Large intestine (tissue), 3 donors: ENCODE measurements around the gene ANKS1A. TPM values are rescaled to one million over a fixed set of nuclear protein-coding genes. Genes with fewer than 3 reads are reported as not detected.
"Not testable (repeated sequence)": the region's sequence is repeated elsewhere in the genome, so short reads cannot be mapped to it uniquely, and the experiment has no call there.

Experiments used
- DNase-seq, 2 donors: peaks; one replicate each; pipeline versions ENCODE4 v3.0.0 to v3.0.0-alpha.2; 2013
- H3K27ac ChIP-seq: one replicate; pipeline ENCODE4 v1.5.1; 2013; ENCODE audit warnings: low read length
- H3K27me3 ChIP-seq: 2 replicates; pipeline ENCODE4 v1.6.1; 2013; ENCODE audit warnings: low read length; ENCODE audit not compliant: control insufficient read depth, insufficient read depth
- H3K36me3 ChIP-seq: 2 replicates; pipeline ENCODE4 v1.6.1; 2013; ENCODE audit warnings: low read length; ENCODE audit not compliant: control insufficient read depth, insufficient read depth
- H3K4me1 ChIP-seq: one replicate; pipeline ENCODE4 v1.6.1; 2013; ENCODE audit warnings: low read length; ENCODE audit not compliant: control insufficient read depth, insufficient read depth
- H3K4me3 ChIP-seq: one replicate; pipeline ENCODE4 v1.5.1; 2013; ENCODE audit warnings: low read length
- H3K9me3 ChIP-seq: one replicate; pipeline ENCODE4 v1.6.1; 2013; ENCODE audit warnings: mild to moderate bottlenecking, low read depth, low read length, moderate library complexity; ENCODE audit not compliant: control insufficient read depth
- WGBS: methylation state at CpG from one replicate; pipeline ENCODE4 v1.1.5; 2013; ENCODE audit warnings: low lambda C conversion rate; ENCODE audit not compliant: insufficient coverage; 5-methylcytosine and 5-hydroxymethylcytosine counted together
- polyA plus RNA-seq: library from polyadenylated mRNA; unstranded; fragments of 120-200 nt; gene quantifications from one replicate; pipeline ENCODE4 v1.2.1, GENCODE V29; 2013

Gene ANKS1A
- polyA plus RNA-seq, 1 donor, result 26.5 TPM

DNA sequence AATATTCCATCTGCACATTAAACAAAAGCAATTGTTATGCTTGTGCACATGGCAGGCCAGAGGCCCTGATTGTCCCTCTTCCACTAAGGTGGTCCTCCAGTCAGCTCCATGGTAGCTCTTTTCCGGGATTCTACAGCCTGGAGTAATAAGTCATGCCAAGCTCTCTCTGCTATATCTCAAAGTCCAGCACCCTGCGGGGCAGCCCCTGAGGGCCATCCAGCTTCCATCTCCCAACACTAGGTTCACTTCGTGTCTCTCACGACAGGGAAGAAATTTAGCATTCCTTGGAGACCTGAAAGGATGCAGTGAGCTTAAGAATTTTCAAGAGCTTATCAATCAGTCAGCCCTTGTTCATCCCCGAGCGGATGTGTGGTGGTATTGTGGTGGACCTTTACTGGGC is 112.3 kb downstream of the ANKS1A start:
- no CpG with 5 or more reads among the region's 6 CpGs for WGBS
- not testable (repeated sequence) for H3K9me3 ChIP-seq, H3K4me1 ChIP-seq, H3K27me3 ChIP-seq, H3K4me3 ChIP-seq, DNase-seq, H3K27ac ChIP-seq
- H3K36me3 ChIP-seq, result peaks cover 14% of the 10 kb centered on the region

DNA sequence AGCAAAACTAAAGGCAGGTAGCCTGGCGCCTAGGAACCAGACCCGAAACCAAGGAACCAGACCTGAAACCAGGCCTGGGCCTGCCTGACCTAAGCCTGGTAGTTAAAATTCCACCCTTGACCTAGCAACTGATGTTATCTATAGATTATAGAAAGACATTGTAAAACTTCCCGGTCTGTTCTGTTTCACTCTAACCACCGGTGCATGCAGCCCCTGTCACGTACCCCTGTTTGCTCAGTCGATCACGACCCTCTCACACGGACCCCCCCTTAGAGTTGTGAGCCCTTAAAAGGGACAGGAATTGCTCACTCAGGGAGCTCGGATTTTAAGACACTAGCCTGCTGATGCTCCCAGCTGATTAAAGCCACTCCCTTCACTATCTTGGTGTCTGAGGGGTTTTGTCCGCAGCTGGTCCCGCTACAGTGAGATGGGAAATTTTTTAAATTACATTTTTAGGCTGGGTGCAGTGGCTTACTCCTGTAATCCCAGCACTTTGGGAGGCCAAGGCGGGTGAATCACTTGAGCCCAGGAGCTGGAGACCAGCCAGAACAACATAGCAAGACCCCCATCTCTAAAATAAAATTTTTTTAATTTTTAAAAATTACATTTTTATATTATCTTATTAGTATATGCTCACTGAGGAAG is 115.0 kb downstream of the ANKS1A start:
- H3K27ac ChIP-seq, H3K27me3 ChIP-seq: not testable (repeated sequence)
- no CpG with 5 or more reads among the region's 12 CpGs for WGBS

DNA sequence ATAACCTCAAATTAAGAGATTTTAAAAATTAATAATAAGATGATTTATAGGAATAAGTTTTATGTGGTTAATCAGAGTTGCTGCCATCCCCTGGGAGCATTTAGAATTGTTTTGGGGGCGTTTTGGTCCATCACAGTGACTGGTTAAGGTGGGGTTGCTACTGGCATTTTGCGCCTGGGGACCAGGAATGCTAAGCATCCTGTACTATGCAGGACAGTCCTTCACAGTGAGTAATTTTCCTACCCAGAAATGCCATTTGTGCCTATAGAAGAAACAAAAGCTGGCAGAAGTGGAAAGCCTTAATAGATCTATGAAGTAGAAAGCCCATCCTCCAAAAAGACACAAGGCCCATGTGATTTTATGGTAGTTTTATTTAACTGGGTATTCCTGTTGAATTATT is 118.0 kb downstream of the ANKS1A start:
- DNase-seq, result no peak
- Histone ChIP-seq H3K9me3 (no peaks in the 10 kb centered on the region), H3K4me1 (no peaks in the 10 kb centered on the region), H3K27ac (no peak overlapping the region), H3K36me3 (peaks cover 6% of the 10 kb centered on the region), H3K4me3 (no peak overlapping the region), H3K27me3 (no peaks in the 10 kb centered on the region)
- no CpG with 5 or more reads among the region's 2 CpGs for WGBS

More for the DNA sequence above, 115.0 kb downstream of the ANKS1A start:
- H3K9me3 ChIP-seq, H3K4me1 ChIP-seq, H3K4me3 ChIP-seq, H3K36me3 ChIP-seq, DNase-seq: not testable (repeated sequence)

DNA sequence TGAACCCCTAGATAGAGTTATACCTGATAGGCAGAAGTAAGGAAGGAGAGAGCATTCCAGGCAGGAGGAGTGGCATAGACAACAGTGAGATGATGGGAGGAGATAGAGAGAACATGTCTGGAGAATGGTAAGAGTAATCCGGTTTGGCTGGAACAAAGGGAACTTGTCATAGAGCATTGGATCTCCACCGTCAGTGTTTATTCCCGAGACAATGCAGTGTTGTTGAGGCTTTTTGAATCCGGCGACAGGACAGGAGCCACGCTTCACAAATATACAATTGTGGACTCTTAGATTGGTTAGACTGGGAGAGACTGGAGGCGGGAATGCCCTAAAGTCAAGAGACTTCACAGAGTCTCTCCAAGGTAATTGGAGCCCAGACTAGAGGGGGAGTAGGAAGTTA is 119.8 kb downstream of the ANKS1A start:
- 100% methylated on average over 3 of the region's 7 CpGs for WGBS
- Histone ChIP-seq H3K27ac (no peak overlapping the region), H3K9me3 (no peaks in the 10 kb centered on the region), H3K4me1 (no peaks in the 10 kb centered on the region), H3K4me3 (no peak overlapping the region), H3K27me3 (no peaks in the 10 kb centered on the region), H3K36me3 (peaks cover 8% of the 10 kb centered on the region)
- no peak for DNase-seq

DNA sequence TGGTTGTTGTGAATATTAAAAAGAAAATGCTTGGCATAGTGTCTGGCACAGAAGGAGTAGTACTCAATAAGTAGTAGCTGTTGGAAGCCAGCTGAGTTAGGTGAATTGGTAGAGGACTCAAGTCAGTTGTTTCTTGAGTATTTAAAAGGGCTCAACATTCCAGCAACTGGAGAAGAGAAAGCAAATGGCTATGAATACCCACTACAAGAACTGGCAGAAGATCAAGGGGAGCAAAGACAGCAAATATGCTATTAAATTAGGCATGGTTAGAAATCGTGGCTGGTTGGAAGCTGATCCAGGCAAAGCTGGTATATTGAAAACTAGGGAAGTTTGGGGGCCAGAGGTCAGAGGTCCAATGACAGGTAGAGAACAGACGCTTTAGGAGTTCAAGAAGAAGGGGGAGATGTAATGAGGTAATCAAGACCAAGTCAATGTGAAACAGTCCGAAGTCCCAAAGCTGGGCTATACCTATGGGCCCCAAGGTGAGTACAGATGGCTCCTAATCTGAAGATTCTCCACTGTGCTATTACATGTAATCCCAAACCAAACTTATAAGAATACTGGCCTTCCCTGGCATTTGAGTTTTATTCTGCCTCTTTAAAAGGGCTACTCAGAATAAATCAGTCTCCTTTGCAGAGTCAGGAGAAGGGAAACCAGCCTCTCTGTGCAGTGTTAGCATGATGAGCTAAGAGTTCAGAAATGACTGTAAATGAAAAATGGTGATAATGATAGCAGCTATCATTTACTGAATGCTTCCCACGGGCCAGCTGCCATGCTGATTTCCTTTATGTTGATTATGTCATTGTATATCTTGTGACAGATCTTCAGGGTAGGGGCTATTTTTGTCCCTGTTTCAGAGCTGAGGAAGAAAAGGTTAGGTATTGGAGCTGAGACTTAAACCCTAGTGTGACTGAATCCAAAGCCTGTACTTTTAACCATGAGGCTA is 122.3 kb downstream of the ANKS1A start:
- H3K4me3 ChIP-seq, result no peak overlapping the region
- 50% methylated on average over 2 of the region's 4 CpGs for WGBS
- no peaks in the 10 kb centered on the region for H3K27me3 ChIP-seq
- peaks cover 8% of the 10 kb centered on the region for H3K36me3 ChIP-seq
- no peak overlapping the region for H3K27ac ChIP-seq
- no peak for DNase-seq
- no peaks in the 10 kb centered on the region for H3K9me3 ChIP-seq
- no peaks in the 10 kb centered on the region for H3K4me1 ChIP-seq

DNA sequence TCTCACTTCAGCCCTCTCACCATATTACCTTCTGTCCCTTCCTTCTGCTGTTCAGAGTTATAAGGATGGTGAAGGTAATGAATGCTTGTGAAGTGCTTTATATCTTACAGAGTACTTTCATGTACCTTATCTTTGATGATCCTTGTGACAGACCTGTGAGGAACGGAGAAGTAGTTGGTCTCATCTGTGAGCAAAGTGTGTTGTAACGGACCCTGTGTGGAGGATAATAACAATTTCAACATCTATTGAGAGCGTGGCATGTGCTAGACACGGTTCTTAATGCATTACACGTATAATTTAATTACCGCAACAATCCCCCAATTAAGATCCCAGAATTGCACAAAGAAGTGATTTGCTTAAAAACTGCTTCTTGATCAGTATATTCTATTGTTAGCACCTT is 124.6 kb downstream of the ANKS1A start:
- Histone ChIP-seq H3K4me3 (no peak overlapping the region), H3K27me3 (no peaks in the 10 kb centered on the region), H3K9me3 (no peaks in the 10 kb centered on the region), H3K36me3 (peaks cover 19% of the 10 kb centered on the region), H3K4me1 (peaks cover 8% of the 10 kb centered on the region), H3K27ac (no peak overlapping the region)
- no peak for DNase-seq
- WGBS, result 100% methylated on average over 3 of the region's 6 CpGs

DNA sequence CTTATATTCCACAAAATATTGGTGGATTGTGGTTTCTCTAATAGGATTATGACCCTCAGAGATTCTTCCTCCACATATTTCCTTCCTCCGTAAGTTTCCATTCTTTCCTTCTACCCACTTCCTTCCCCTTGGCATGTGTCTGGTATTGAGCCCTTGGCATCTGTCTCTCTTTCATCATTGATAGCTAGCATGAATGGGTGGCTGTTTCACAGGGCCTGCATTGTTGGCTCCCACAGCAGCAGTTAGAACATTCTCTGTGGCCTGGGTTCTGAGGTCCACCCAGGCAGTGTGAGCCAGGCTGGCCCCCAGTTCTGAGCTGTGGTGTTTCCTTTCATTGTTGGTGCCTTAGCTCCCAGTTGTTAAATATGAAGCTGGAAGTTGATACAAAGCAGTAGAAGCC is 125.3 kb downstream of the ANKS1A start:
- Histone ChIP-seq H3K9me3 (no peaks in the 10 kb centered on the region), H3K4me1 (peaks cover 8% of the 10 kb centered on the region), H3K36me3 (peaks cover 25% of the 10 kb centered on the region), H3K27me3 (no peaks in the 10 kb centered on the region), H3K27ac (no peak overlapping the region), H3K4me3 (no peak overlapping the region)
- WGBS, result no CpG with 5 or more reads among the region's 1 CpG
- no peak for DNase-seq

DNA sequence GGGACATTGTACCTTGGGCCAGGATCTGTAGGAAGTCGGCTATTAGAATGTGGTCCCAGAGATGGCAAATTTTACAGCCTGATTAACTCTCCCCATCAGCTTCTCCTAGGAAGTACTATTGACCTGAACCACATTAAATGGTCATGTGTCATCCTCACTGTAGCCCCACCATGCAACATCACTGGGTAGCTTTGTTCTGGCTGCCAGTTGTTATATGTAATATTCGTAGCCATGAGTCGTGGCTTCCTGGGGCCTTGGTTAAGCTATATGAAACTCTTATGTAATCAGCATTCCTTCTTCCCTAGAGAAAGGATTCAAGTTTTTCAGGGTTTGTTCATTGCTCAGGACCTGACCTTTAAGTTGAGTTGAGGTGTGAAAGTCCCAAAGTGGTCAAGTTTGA is 125.7 kb downstream of the ANKS1A start:
- H3K27ac ChIP-seq, result no peak overlapping the region
- H3K4me3 ChIP-seq, result no peak overlapping the region
- peaks cover 28% of the 10 kb centered on the region for H3K36me3 ChIP-seq
- no peaks in the 10 kb centered on the region for H3K27me3 ChIP-seq
- WGBS, result no CpG with 5 or more reads among the region's 3 CpGs
- no peaks in the 10 kb centered on the region for H3K9me3 ChIP-seq
- H3K4me1 ChIP-seq, result peaks cover 8% of the 10 kb centered on the region
- no peak for DNase-seq

DNA sequence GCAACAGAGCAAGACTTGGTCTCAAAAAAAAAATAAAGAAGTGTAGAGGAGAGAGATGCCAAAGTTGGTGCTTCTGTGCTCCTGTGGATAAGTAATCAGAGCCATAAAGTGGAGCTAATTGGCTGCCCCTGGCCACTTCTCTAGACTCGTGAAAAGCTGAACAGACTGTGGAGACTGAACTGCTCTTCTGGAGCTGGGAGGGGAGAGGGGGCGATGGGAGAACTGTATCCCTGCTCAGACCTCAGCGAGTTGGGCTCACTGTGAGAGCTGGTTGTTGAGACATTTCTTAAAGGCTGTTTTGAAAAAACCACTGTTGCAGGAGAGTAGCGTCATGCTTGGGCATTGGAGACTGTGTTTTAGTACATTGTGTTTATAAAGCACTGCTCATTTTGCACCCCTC is 126.4 kb downstream of the ANKS1A start:
- H3K27me3 ChIP-seq, result no peaks in the 10 kb centered on the region
- no peak for DNase-seq
- H3K27ac ChIP-seq, result peak overlapping the region; percentile 87
- peaks cover 32% of the 10 kb centered on the region for H3K36me3 ChIP-seq
- H3K9me3 ChIP-seq, result no peaks in the 10 kb centered on the region
- WGBS, result no CpG with 5 or more reads among the region's 4 CpGs
- H3K4me1 ChIP-seq, result peaks cover 8% of the 10 kb centered on the region
- no peak overlapping the region for H3K4me3 ChIP-seq

DNA sequence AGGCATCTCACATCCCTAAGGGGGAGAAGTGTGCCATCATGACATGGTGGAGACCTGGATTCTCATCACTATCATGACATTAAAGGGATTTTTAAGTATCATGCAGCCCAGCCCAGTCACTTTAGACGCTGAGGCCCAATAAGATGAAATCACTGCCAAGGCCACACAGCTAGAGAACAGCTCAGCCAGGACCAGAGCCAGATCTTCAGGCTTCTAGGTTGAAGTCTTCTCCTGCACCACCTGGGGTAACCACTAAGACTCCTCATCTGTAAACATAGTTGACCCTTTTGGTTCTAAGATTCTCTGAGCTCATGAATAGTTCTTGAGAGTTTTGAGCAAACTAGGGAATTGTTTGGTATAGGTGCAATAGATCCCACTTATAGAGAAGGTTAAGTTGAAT is 126.9 kb downstream of the ANKS1A start:
- peaks cover 35% of the 10 kb centered on the region for H3K36me3 ChIP-seq
- H3K4me3 ChIP-seq, result no peak overlapping the region
- H3K27ac ChIP-seq, result peak overlapping the region; percentile 87
- DNase-seq, result no peak
- no CpG with 5 or more reads among the region's 1 CpG for WGBS
- H3K4me1 ChIP-seq, result peaks cover 8% of the 10 kb centered on the region
- no peaks in the 10 kb centered on the region for H3K9me3 ChIP-seq
- no peaks in the 10 kb centered on the region for H3K27me3 ChIP-seq
